ENCODE measurements around the gene GLDN.

The GLDN gene

GRCh38 chr15:51356983-51357382 lies 15.5 kb downstream of the GLDN start:
- peak; percentile 27 for DNase-seq (ENCODE audit: low spot score)

GRCh38 chr15:51359981-51360380 lies 18.5 kb downstream of the GLDN start:
- DNase-seq (ENCODE audit: low spot score): no peak

- no peak for DNase-seq (ENCODE audit: low spot score)
Observed at GRCh38 chr15:51363383-51363782, 21.9 kb downstream of the GLDN start.

GRCh38 chr15:51365417-51365816 lies 24.0 kb downstream of the GLDN start:
- DNase-seq (ENCODE audit: low spot score): no peak

- no peak for DNase-seq (ENCODE audit: low spot score)
Observed at GRCh38 chr15:51366071-51366470, 24.6 kb downstream of the GLDN start.

GRCh38 chr15:51366920-51367319 lies 25.5 kb downstream of the GLDN start:
- DNase-seq (ENCODE audit: low spot score): peak; percentile 74

- peak; percentile 57 for DNase-seq (ENCODE audit: low spot score)
Observed at GRCh38 chr15:51367322-51367976, 26.0 kb downstream of the GLDN start.

GRCh38 chr15:51368307-51368706 lies 26.9 kb downstream of the GLDN start:
- DNase-seq (ENCODE audit: low spot score): no peak

- DNase-seq (ENCODE audit: low spot score): peak; percentile 22
Observed at GRCh38 chr15:51368751-51369450, 27.4 kb downstream of the GLDN start.

- DNase-seq (ENCODE audit: low spot score): no peak
Observed at GRCh38 chr15:51369451-51369761, 28.0 kb downstream of the GLDN start.

- DNase-seq (ENCODE audit: low spot score): no peak
Observed at GRCh38 chr15:51371266-51371665, 29.8 kb downstream of the GLDN start.

GRCh38 chr15:51374131-51374530 lies 32.7 kb downstream of the GLDN start:
- no peak for DNase-seq (ENCODE audit: low spot score)

- DNase-seq (ENCODE audit: low spot score): no peak
Observed at GRCh38 chr15:51375966-51376640, 34.6 kb downstream of the GLDN start.

GRCh38 chr15:51377038-51377786 lies 35.8 kb downstream of the GLDN start:
- DNase-seq (ENCODE audit: low spot score): no peak

GRCh38 chr15:51378406-51378805 lies 37.0 kb downstream of the GLDN start:
- DNase-seq (ENCODE audit: low spot score): no peak

- no peak for DNase-seq (ENCODE audit: low spot score)
Observed at GRCh38 chr15:51379390-51379789, 37.9 kb downstream of the GLDN start.

- DNase-seq (ENCODE audit: low spot score): peak; percentile 76
Observed at GRCh38 chr15:51380999-51381806, 39.7 kb downstream of the GLDN start.

- peak; percentile 23 for DNase-seq (ENCODE audit: low spot score)
Observed at GRCh38 chr15:51382787-51383186, 41.3 kb downstream of the GLDN start.

GRCh38 chr15:51386029-51386428 lies 44.6 kb downstream of the GLDN start:
- no peak for DNase-seq (ENCODE audit: low spot score)

GRCh38 chr15:51386486-51386885 lies 45.0 kb downstream of the GLDN start:
- DNase-seq (ENCODE audit: low spot score): no peak

- DNase-seq (ENCODE audit: low spot score): peak; percentile 11
Observed at GRCh38 chr15:51386960-51387698, 45.7 kb downstream of the GLDN start.

Data from LoVo (cell line).